ENCODE results near the gene FLNB. TPM values are rescaled to one million over a fixed set of nuclear protein-coding genes. Genes with fewer than 3 reads are reported as not detected.

The FLNB gene
- total and polyA plus RNA-seq, 2 experiments from 2014 or later, result 69.4 to 172 TPM

GRCh38 chr3:58176185-58176530 is 167.9 kb downstream of the FLNB start:
- peak overlapping the region; percentile 86 for H3K27ac ChIP-seq
- peak overlapping the region; percentile 57 for H3K4me2 ChIP-seq
- H3K36me3 ChIP-seq (replicated peaks; ENCODE audit: insufficient read depth, low read depth), result no peaks in the 10 kb centered on the region
- no peak for DNase-seq (ENCODE audit: low spot score)
- no peak overlapping the region for H2AFZ ChIP-seq
- no peaks in the 10 kb centered on the region for H3K9me3 ChIP-seq (ENCODE audit: low read depth)
- H3K4me1 ChIP-seq (ENCODE audit: insufficient read depth), result peaks cover 30% of the 10 kb centered on the region
- no peak overlapping the region for H3K4me3 ChIP-seq
- H4K20me1 ChIP-seq (ENCODE audit: insufficient read depth, poor library complexity, severe bottlenecking), result no peaks in the 10 kb centered on the region
- TF ChIP-seq EZH2 (IDR thresholded peaks at IDR 0.05; ENCODE audit: borderline replicate concordance) (no peak), CTCF (IDR thresholded peaks at IDR 0.05; ENCODE audit: poor library complexity) (no peak), EZH2phosphoT487 (IDR thresholded peaks at IDR 0.05; ENCODE audit: low read depth, severe bottlenecking, unreplicated experiment) (no peak)
- no peaks in the 10 kb centered on the region for H3K79me2 ChIP-seq
- WGBS (ENCODE audit: low lambda C conversion rate, missing lambda C conversion rate), result 96% methylated on average over 3 of the region's 3 CpGs
- no peaks in the 10 kb centered on the region for H3K9me2 ChIP-seq (replicated peaks; ENCODE audit: insufficient read depth)
- H3K27me3 ChIP-seq, result no peaks in the 10 kb centered on the region

GRCh38 chr3:58176827-58177489 is 168.7 kb downstream of the FLNB start:
- no peak overlapping the region for H2AFZ ChIP-seq
- H3K4me2 ChIP-seq, result peak overlapping the region; percentile 84
- H3K4me3 ChIP-seq, result no peak overlapping the region
- no peaks in the 10 kb centered on the region for H3K79me2 ChIP-seq
- 93% methylated on average over 10 of the region's 10 CpGs for WGBS (ENCODE audit: low lambda C conversion rate, missing lambda C conversion rate)
- no peak overlapping the region for H3K27ac ChIP-seq
- no peaks in the 10 kb centered on the region for H3K9me2 ChIP-seq (replicated peaks; ENCODE audit: insufficient read depth)
- H4K20me1 ChIP-seq (ENCODE audit: insufficient read depth, poor library complexity, severe bottlenecking), result no peaks in the 10 kb centered on the region
- no peaks in the 10 kb centered on the region for H3K27me3 ChIP-seq
- TF ChIP-seq EZH2 (IDR thresholded peaks at IDR 0.05; ENCODE audit: borderline replicate concordance), result no peak
- no peak for TF ChIP-seq EZH2phosphoT487 (IDR thresholded peaks at IDR 0.05; ENCODE audit: low read depth, severe bottlenecking, unreplicated experiment)
- no peak for TF ChIP-seq CTCF (IDR thresholded peaks at IDR 0.05; ENCODE audit: poor library complexity)
- peaks cover 30% of the 10 kb centered on the region for H3K4me1 ChIP-seq (ENCODE audit: insufficient read depth)
- no peaks in the 10 kb centered on the region for H3K9me3 ChIP-seq (ENCODE audit: low read depth)
- no peak for DNase-seq (ENCODE audit: low spot score)
- no peaks in the 10 kb centered on the region for H3K36me3 ChIP-seq (replicated peaks; ENCODE audit: insufficient read depth, low read depth)

GRCh38 chr3:58177747-58178527 is 169.7 kb downstream of the FLNB start:
- H3K4me1 ChIP-seq (ENCODE audit: insufficient read depth), result peaks cover 30% of the 10 kb centered on the region
- H4K20me1 ChIP-seq (ENCODE audit: insufficient read depth, poor library complexity, severe bottlenecking), result no peaks in the 10 kb centered on the region
- TF ChIP-seq CTCF (IDR thresholded peaks at IDR 0.05; ENCODE audit: poor library complexity) (peak; percentile 97), EZH2phosphoT487 (IDR thresholded peaks at IDR 0.05; ENCODE audit: low read depth, severe bottlenecking, unreplicated experiment) (no peak), EZH2 (IDR thresholded peaks at IDR 0.05; ENCODE audit: borderline replicate concordance) (no peak)
- 21% methylated on average over 42 of the region's 46 CpGs for WGBS (ENCODE audit: low lambda C conversion rate, missing lambda C conversion rate)
- H3K4me2 ChIP-seq, result peak overlapping the region; percentile 84
- no peaks in the 10 kb centered on the region for H3K27me3 ChIP-seq
- H3K36me3 ChIP-seq (replicated peaks; ENCODE audit: insufficient read depth, low read depth), result no peaks in the 10 kb centered on the region
- peak; percentile 93 for DNase-seq (ENCODE audit: low spot score)
- no peaks in the 10 kb centered on the region for H3K9me2 ChIP-seq (replicated peaks; ENCODE audit: insufficient read depth)
- no peaks in the 10 kb centered on the region for H3K79me2 ChIP-seq
- peak overlapping the region; percentile 47 for H2AFZ ChIP-seq
- no peaks in the 10 kb centered on the region for H3K9me3 ChIP-seq (ENCODE audit: low read depth)
- H3K4me3 ChIP-seq, result no peak overlapping the region
- no peak overlapping the region for H3K27ac ChIP-seq

All from hepatocyte (in vitro differentiated cells).